ENCODE data around the gene AADACL4. TPM values are rescaled to one million over a fixed set of nuclear protein-coding genes. Genes with fewer than 3 reads are reported as not detected.

Gene AADACL4
- total RNA-seq = under 0.01 and 0.83 TPM in 2 replicates

GRCh38 chr1:12643785-12644184, at the start of gene AADACL4:
Gene AADACL4 (plus strand): TSS chr1:12644085. CDS start chr1:12644547, 462 bp downstream.

DNA sequence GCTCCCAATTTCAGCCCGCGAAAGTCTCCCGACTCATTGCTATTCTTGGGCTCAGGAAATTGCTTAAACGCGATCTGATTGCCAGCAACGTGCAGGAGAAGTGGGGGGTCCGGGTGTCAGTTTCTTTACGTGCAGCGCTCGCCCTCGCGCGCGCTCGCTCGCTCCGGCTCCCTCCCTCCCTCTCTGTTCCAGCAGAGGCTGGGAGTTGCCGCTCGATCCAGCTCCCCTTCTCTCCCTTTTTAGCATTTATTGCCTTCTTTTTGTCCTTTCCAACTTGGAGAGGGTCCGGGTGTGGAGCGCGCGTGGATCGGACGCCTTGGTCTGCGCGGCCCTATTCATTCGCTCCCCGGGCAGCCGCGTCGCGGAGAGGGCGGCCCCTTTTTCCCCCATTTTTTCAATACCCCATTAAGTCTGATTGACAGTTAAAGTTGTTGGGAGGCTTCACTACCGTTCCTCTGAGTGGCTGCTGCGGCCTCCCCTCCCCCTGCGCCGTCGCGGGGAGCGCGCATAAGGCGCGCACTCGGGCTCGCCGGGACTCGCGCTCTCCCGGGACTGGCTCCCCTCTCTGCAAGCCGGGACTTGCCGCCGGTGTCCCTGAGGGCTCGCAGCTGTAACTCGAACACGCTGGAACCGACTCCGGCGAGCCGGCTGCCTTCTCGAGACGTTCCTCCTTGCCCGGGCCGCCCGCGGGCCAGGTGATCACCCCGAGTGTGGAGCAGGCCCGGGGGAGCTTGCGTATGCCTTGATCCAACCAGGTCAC, 25.8 kb upstream of the AADACL4 start, which contains the start of gene DHRS3:
Gene DHRS3, minus strand, starts transcription at position 310 of the 760 bp plus-strand sequence. CDS start 862 bp downstream, outside the sequence.

DNA sequence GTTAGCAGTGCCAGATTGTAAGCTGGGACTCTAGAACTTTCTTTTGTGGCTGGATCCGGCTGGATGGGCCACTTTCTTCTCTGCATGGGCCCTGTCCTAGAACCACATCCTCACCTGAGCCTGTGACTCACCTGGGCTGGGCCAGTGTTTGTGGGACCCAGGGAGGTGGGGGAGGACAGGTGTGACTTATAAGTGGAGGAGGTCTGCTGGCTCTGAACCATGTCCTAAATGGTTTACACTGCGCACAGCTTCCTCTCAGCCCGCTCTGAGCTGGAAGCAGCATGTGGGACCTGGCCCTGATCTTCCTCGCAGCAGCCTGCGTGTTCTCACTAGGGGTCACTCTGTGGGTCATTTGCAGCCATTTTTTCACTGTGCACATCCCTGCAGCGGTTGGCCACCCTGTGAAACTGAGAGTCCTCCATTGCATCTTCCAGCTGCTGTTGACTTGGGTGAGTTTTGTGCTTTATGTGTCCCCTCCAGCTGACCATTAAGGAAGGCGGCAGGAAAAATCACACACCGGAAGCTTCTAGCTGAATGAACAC, 72.1 kb downstream of the AADACL4 start, which contains the start of gene AADACL3:
Gene AADACL3, plus strand, starts transcription at position 215 of the 542 bp plus-strand sequence. Its CDS starts 67 bp downstream, at position 282.

Other genes with a start within 250 kb of the AADACL4 start
- 310 and 918 TPM in 2 replicates for gene DHRS3, start 25.9 kb upstream of the AADACL4 start, total RNA-seq
- gene AADACL3, start 72.0 kb downstream of the AADACL4 start, total RNA-seq = not detected in 2 replicates
- not detected in 2 replicates for gene CFAP107, start 102.1 kb downstream of the AADACL4 start, total RNA-seq
- gene PRAMEF12, start 129.7 kb downstream of the AADACL4 start, total RNA-seq = not detected in 2 replicates
- gene PRAMEF1, start 147.3 kb downstream of the AADACL4 start, total RNA-seq = not detected in 2 replicates
- gene PRAMEF11, start 187.3 kb downstream of the AADACL4 start, total RNA-seq = not detected in 2 replicates
- not detected in 2 replicates for gene HNRNPCL1, start 204.6 kb downstream of the AADACL4 start, total RNA-seq
- not detected in 2 replicates for gene PRAMEF2, start 213.0 kb downstream of the AADACL4 start, total RNA-seq
- not detected in 2 replicates for gene PRAMEF4, start 242.1 kb downstream of the AADACL4 start, total RNA-seq